ENCODE data around the gene GRK5.

The GRK5 gene

DNA sequence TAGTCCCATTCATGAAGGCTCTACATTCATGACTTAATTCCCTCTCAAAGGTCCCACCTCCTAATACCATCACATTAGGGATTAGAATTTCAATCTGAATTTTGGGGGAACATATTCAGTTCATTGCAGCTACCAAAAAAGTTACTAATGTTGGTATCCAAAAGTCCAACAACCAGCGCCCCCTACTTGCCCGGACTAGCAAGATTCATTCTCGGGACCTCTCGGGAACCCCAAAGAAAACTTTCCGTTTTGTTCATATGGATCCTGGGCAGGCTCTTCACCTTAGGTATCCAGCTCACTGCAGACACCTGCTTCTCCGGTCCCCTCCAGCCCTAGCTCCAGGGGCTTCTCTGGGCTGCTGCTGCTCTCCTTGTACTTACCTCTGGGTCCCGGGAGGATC, 8.9 kb upstream of the GRK5 start:
- DNase-seq (ENCODE audit: low read depth) = no peak

DNA sequence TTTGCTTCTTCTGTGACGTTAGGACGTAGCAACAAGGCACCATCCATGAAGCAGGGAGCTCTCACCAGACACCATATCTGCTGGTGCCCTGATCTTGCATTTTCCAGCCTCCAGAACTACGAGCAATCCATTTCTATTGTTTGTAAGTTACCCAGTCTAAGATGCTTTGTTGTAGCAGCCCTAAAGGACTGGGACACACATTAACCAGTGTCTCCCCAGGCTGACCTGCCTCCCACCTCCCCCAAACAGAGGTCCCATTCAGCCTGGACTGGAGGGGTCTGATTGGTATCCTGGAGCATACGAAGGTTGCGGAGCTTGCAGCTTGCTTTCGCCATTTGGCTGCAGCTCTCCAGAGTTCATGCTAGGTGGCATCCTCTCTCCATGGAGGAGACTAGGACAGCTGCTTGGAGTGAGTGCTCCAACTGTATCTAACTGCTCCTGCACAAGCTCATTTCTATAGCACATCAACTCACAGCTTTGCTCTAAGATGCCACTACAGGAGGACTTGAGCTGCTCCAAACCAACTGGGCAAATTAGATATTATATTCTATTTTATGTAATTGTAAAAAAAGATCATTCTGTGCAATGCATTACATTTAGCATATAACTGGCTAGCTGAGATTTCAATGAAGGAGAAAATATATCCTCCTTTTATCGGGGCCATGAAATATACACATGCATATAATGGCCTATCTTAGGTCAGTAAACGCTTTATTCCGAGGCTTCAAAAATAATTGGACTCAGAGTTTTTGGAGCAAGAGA, 8.0 kb upstream of the GRK5 start:
- no peak for DNase-seq (ENCODE audit: low read depth)

DNA sequence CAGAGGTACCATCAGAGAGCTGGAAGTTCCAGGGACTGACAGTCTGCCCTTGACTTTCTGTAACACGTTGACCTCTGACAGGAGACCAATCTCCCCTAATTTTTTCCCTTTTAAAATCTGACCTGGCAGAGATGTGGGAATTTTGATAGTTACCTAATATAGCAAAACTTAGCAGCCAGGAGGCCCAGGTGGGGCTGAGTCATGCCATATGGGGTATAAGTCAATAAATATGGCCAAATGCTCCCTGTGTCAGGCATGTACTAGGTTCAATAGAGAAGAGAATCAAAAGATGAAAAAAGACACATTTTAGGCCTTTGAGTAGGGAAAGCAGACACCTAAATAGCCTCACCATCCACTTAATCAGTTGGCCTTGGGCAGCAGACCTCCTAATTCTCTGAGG, 6.1 kb upstream of the GRK5 start:
- no peak for DNase-seq (ENCODE audit: low read depth)

DNA sequence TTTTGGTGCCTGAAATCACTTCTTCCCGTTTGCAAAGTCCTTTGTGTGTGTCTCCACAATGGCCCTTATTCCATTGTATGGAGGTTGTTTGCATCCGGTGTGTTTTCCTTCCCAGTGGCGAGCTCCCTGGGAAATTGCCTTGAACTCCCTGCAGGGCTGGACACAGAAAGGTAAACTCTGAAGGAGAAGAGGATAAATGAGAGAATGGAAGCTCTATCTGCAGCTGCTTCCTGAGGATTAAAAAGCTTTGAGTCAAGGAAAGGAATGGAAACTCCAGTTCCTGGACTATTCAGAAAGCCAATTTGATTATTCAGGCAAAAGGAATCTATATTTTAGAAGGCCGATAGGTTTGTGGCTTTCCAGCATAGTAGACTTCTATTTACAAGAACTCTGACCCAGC, 4.4 kb upstream of the GRK5 start:
- DNase-seq (ENCODE audit: low read depth) = no peak

DNA sequence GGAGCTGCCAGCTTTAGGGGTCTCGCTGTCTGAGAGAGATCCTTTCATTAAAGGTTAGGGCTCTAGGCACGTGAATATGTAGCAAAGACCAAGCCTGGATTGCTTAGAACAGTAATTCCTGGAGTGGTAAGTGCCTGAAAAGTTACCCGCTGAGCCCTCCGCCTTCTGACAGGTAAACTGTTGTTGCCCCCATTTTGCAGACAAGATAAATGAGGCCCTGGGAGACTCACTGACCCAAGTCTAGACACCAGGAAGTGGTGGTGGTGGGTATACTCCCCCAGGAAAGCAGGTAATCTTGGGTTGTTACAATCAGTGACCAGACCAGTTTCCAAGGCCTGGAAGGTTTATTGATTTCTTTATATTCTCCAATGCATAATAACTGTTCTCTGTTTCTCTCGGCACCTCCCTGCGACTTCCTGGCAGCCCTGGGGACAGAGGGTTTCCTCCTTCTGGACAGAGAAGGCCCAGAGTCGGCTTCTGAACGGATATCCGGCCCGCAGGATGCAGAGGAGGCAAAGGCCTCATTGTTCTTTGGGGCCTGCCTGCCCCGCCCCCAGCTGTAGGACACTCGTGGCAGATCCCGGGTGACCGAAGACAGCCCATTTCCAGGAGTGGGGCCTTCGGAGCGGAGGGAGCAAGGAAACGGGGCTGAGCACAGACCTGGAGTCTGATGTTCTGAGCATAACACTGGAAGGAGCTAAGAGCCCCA, 1.3 kb upstream of the GRK5 start:
- DNase-seq (ENCODE audit: low read depth) = no peak

DNA sequence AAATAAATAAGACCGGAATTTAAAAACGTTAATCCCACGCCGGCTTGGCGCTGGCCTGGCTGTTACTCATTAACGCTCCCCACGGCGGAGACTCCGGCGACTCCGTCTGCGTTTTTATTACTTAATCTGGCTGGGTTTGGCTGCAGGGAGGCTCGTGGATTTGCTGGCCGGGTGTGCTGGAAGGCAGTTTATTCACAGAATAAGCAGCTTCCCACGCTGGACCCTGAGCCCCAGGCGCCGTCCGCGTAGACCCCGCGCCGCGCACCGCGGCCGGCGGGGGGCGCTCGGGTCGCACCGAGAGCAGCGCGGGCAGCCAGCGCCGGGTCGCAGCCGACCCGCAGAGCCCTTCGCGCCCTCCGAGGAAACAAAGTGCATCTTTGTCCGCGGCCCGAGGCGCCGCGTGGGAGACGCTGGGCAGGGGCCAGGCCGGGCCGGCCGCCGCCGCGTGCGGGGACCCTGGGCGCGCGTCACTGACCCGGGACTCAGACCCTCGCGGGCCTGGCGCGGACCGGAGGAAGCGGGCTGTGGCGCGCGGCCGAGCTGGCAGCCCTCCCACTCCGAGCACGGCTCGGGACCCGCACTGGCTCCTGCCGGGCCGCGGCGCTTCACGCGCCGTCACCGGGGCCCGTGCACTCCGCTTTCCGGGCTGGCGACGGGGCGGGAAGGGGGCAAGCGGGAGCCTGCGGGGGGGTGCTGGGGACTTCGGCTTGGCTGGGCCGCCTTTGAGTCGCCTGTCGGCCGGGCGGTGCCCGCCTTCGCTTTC, 587 bp upstream of the GRK5 start:
- peak; percentile 38 for DNase-seq (ENCODE audit: low read depth)

DNA sequence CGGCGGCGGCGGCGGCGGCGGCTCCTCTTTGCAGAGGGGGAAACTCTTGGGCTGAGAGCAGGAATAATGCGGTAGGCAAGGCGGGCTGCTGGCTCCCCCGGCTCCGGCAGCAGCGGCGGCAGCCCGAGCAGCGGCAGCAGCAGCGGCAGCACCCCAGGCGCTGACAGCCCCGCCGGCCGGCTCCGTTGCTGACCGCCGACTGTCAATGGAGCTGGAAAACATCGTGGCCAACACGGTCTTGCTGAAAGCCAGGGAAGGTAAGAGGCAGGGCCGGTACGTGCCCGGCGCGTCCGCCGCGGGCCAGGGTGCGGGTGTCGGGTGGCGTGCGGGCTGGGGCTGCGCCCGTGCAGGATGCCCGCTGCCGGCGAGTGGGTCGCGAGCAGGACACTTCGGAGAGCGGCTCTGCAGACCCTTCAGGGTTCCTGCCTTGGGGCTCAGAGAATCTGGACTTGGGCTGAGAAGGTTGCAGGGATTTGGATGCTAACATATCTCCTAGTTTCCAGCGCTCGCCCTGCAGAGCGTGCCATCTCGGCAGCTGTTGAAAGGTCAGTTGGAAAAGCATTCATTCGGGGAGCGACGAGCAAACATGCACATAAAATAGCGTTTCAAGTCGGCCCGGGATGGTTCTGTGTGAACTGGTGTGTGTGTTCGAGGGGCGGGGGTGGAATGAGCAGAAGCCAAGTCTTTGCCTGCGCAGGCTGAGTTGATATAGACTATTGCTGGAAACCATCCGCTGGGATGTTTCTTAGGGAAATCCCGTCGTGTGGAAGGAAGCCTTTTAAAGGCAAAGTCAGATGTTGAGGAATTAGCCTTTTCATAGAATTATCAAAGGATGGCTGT, 562 bp downstream of the GRK5 start:
- no peak for DNase-seq (ENCODE audit: low read depth)

DNA sequence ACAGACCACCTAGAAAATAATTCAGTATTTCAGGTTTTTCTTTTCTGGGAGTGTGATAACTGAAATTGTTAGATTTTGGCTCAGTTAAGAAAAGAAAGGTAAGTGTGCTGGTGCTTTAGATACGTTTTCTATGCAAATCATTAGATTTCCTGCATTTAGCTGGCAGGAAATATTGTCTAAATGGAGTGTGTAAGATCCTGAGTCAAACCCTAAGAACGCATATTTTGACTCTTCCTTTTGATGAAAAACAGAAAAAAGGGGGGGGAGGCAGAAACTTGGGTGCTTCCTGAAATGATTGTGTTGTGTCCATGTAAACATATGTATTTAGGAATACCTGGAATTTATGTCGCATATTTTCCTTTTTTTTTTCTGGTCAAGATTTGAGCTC, 1.2 kb downstream of the GRK5 start:
- no peak for DNase-seq (ENCODE audit: low read depth)

DNA sequence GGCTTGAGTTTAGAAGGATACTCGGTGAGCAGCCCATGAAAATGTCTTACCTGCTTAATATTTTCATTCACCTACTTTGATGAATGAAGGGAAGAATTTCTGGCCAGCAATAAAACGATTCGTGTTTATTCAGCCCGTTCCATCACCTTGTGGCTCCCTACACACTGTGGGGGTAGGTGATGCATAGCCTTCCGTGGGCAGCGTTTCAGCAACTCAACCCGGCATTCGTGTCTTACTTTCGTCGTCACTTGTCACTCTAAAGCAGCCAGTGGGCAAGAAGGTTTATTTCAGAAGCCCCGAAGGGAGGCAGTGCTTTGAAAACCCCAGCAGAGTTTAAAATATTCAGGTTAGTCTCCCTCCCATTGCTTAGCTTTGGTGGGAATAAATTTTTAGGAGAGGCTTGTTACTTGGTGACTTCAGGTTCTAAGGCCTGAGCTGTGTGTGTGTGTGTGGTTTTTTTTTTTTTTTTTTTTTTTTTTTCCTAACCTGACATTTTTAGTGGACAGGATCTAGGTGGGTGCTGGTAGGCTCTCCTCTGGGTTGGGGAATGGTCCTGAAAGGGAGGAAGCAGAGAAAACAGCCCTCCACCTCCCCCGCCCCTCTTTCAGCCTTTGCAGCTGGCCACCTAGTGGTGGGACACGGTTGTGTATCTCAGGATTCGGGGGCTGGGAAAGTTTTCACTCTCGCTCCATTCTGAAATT, 1.8 kb downstream of the GRK5 start:
- DNase-seq (ENCODE audit: low read depth) = peak; percentile 39

DNA sequence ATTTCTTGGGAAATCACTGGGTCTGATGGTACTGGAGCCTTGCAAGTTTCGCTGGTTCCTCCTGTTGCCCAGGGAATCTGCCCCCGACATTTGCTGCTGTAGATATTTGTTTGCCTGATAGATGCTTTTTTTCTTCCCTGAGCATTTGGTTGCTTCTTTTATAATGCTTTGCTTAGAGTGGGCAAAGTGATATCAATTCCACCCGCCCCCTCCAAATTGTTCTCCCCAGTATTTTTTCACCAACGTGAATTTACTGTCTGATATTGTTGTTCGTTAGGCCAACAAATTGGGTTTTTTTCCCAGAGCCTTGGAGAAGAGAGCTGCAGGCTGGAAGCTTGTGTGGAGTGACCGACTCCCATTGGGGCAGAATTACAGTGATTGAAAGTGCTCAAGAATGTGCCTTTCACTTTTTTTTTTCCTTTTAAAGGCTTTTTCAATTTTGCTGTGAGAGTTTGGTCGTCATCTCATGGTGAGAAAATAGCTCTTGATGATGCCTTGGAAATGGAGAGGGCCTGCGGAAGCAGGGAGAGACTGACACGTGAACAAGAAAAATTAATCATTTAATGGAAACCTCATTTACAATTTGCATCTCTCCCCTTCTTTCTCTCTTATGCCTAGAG, 2.5 kb downstream of the GRK5 start:
- DNase-seq (ENCODE audit: low read depth) = no peak

DNA sequence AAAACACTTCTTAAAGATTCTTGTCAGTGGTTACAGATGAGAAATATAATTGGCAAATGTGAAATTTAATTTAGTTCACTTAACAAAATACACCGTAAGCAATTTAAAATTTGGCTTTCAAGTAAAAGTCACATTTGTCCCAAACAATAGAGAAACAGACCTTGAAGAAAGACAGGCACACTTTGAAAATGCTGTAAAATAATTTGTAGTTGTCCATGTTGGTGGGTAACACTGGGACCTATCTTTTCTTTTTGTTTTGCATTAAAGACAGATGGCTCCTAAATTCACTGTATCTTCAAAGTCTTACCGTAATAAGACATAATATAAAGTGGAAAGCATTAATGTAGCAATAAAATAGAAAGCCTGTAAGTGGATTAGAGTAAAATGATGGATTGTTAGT, 3.3 kb downstream of the GRK5 start:
- no peak for DNase-seq (ENCODE audit: low read depth)

DNA sequence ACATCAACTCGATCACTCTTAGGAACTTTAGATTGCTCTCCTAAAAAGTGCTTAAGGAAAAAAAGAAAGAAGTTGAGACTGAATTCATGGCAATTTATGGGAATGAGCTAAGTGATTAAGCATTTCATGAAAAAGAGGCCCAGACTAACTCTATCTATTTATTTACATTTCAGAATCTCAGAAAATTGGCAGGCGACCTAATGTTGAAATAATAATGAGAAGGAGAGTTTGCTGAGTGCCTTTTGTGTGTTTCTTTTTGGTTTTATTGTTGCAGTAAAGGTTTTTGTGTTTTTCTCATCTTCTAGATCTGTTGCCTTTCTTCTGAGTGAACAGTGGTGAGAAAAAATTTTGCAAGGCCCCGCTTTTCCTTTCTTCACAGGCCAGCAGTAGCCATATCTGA, 3.8 kb downstream of the GRK5 start:
- DNase-seq (ENCODE audit: low read depth) = no peak

DNA sequence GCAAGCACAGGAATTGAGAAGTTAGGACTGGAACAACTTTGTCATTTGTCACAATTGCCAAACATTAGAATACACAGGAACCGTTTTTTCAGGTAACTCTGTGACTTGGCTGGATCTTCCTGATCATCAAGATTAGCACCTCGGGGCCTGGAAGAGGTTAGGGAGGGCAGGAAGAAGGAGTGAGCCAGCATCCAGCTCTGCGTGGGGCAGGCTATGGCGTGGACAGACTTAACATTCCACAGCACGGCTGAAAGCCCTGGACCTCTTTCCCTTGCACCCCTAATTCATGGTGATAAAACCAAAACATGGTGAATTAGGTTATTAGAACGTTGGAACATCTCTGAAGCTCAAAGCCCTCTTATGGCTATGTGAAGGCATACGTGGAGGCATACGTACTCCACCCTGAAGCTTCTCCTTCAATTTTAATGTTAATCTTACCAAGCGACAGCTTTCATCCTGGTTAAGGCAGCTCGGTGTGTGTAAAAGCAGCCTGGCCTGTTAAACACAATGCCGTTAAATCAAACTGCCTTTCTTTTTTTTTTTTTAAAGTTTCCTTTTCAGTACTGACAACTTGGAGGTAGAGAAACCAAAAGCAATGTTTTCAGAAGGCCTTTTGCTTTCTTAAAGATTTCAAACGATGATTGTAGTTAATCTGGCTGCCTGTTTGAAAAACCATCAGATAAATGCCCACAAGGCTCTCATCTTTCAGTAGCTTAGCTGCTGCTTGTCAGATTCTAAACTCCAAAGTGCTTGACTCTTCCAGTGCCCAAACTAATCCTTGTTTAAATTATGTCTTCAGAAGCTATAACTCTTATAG, 4.5 kb downstream of the GRK5 start:
- DNase-seq (ENCODE audit: low read depth) = no peak

DNA sequence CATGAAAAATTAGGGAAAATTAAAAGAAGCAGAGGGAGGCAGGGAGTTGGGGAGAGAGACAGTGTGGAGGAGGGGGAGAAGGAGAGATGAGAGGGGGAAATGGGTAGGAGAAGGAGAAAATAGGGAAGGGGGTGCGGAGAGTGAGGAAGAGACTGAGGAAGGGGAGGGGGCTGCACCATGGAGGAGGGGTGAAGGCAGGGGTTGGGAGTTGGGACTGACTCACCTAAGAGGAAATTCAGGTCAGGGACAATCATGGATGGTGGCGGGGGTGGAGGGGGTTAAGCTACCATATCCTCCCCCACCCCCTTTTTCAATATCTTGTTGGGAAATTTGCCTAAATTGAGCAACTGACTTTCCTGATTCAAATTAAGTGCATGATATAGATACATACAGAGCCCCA, 8.0 kb downstream of the GRK5 start:
- DNase-seq (ENCODE audit: low read depth) = no peak

DNA sequence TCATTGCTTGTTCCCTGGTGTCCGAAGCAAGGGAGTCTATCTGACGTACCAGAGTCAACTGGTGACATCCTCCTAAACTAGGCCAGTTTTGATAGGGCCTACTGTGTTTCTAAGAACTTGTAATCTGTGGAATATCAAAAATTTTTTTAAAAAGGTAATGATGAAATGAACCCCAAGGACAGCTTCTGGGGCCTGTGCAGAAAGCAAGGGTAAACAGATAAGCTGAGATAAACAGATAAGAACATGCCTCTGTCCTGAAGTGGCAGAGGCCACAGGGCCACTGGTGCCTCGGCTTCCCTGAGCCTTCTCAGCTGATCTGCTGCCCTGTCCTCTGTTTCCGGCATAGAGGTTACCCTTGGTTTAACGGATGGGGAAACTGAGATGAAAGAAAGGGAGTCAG, 8.8 kb downstream of the GRK5 start:
- no peak for DNase-seq (ENCODE audit: low read depth)

DNA sequence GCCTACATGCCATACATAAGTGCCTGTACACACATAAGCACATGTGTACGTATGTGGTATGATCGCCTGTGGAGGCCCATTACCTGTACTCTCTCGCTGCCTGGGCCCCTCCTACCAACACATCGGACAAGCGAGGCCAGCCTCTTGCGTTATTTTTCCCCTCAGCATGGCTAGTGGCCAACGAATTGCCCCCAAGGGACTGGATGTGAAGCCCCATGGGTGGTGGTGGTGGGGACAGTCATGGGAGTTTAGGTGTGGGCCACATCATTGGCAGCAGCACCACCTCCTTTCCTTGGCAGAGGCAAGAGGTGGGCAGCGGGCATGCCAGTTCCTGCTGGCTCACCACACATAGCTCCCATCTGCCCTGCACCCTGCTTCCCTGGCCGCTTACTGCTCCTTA, 10.0 kb downstream of the GRK5 start:
- DNase-seq (ENCODE audit: low read depth) = no peak

DNA sequence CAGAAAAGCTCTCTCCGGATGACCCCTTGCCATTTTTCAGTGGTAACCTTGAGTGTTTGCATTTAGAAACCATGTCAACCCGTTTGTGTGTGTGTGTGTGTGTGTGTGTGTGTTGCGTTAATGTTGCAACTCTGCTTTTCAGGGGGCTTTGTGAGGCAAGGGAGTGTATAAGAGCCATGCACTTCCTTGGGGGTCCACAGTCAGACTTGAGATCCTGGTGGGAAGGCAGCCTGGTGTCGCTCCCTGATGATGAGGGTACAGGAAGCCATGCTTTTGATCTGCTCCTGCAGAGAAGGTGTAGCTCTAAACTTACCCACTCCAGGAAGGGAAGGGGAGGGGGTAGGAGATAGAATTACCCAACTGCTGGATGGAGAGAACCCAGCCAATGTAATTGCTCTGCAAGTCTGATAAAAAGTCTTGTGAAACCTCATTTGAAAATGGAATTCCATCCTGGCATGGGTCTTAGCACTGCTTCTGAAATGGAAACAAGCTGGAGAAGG, 10.7 kb downstream of the GRK5 start:
- no peak for DNase-seq (ENCODE audit: low read depth)

DNA sequence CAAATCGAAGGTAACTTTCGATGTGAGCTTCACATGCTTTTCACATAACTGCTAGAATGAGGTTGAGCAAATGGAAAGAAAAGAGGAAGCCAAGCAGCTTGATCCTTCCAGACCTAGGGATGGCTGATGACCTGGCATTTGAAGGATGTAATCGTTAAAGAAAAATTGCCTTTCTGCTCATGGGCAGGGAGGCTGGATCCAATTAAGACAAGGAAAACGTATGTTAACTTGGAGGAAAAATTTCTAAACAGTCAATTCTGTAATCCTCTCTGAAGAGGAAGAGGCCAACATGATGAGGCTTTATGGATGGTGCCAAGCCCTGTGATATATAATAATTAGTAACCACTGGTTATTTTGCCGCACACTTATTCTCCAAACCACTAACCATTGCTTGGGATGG, 12.5 kb downstream of the GRK5 start:
- DNase-seq (ENCODE audit: low read depth) = no peak

DNA sequence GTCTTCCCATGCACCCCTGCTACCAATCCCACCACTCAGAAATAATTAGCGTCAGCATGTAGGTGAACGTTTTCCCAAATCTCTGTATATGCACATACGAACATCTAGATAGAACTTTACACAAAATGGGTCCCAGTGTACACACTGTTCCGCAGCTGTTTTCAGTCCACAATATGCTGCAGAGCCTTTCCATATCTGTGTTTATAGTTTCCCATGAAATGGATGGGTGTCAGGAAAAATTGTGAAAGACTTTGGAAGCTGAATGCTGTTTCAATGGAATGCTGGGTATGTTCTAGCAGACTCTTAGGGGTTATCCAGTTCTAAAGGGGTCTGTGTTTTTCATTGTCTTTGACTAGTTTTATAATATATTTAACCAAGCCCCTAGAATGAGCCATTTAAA, 13.8 kb downstream of the GRK5 start:
- no peak for DNase-seq (ENCODE audit: low read depth)

DNA sequence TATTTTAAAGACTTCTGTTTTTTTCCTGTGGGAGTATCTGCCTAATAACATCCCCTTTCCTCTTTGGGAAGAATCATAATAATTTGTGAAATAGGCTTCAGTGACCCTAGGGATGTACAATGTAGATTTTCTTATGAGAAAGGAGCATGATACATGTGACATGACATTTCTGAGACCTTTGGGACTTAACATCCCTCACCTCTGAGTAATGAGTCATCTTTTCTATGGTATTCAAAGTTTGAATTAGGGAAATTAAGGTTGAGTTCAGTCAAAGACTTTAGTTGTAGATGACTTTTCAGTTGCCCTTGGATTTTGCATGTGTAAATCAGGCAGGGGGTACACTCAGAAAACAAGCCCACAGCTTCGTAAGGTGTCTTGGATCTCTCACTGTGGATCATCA, 14.3 kb downstream of the GRK5 start:
- no peak for DNase-seq (ENCODE audit: low read depth)

Measured in stimulated activated CD8-positive, alpha-beta memory T cell treated with anti-CD3 and anti-CD28 coated beads, Interleukin-15, amount 100 ng/mL, for 1 hour (primary cell).